Measurements from ENCODE around the gene FAM117A. TPM values are rescaled to one million over a fixed set of nuclear protein-coding genes. Genes with fewer than 3 reads are reported as not detected.

FAM117A gene
- total RNA-seq, 1 experiment from 2014 or later: 41.5 TPM

DNA sequence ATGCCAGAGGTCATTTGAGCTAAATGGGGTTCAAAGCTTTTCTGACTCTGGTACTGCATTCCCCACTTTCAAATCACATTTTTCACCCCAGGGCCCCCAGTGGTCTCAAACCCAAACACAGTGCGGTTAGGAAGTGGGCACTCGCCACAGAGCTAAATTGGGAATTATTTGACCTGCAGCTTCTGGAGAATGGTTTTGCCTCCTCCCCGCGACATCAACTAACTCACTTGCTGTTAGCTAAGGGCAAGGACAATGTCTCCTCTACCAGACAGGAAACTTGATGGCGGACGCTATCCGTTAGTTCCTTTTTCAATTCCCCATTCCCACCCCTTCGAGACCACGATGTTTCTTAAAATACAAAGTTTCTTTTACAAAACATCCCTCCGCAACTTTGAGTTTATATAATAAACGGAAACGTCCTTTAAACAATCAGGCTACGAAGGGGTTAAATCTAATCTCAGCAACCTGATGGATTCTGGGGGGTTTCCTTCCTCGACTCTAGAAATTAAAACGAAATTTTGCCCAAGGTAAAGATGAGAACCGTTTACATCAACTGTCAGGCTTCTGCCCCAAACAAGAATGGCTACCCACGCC, 24.1 kb upstream of the FAM117A start:
- Histone ChIP-seq H3K9me3 (no peaks in the 10 kb centered on the region), H3K27me3 (replicated peaks; ENCODE audit: control insufficient read depth, insufficient read depth, low read length) (no peaks in the 10 kb centered on the region), H3K4me1 (peaks cover 13% of the 10 kb centered on the region), H3K36me3 (ENCODE audit: control insufficient read depth, insufficient read depth, low read length) (peaks cover 9% of the 10 kb centered on the region), H3K4me3 (ENCODE audit: low read depth, low read length) (peak overlapping the region; percentile 78)
- no peak for TF ChIP-seq CTCF (IDR thresholded peaks at IDR 0.05; ENCODE audit: insufficient read depth in 1 of 2, low read depth in 1 of 2, low read length in 1 of 2, severe bottlenecking in 1 of 2, unreplicated experiment in 1 of 2)
- no peak for DNase-seq
- Mint-ChIP-seq H3K27me3 (ENCODE audit: insufficient read depth, unreplicated experiment) (peaks cover 8% of the 10 kb centered on the region), H3K27ac (ENCODE audit: unreplicated experiment) (peak overlapping the region; percentile 96), H3K4me1 (ENCODE audit: low read depth, unreplicated experiment) (peaks cover 21% of the 10 kb centered on the region), H3K4me3 (ENCODE audit: unreplicated experiment) (peak overlapping the region; percentile 90), H3K36me3 (ENCODE audit: insufficient read depth, unreplicated experiment) (peaks cover 49% of the 10 kb centered on the region), H3K9me3 (ENCODE audit: unreplicated experiment) (no peaks in the 10 kb centered on the region)
- intact Hi-C loops (cut with micrococcal nuclease; ENCODE audit: unreplicated experiment): loop anchor here (1.0 kb wide), 2 partner anchors 24 to 80 kb away; partner anchors contain the start of gene FAM117A
- ChIA-PET POLR2A (interaction anchor here (0.5 to 2.2 kb wide), 23 partner anchors 10 to 970 kb away, joined by 3 to 88 read pairs (median 4); partner anchors contain the start of genes FAM117A, LUC7L3, PHB1 and SLC35B1), CTCF (interaction anchor here (0.6 to 1.1 kb wide), 8 partner anchors 10 to 306 kb away, joined by 3 to 9 read pairs (median 4); partner anchors contain the start of genes FAM117A and SLC35B1)
- no TSS peak for BruUV-seq (replicated peaks)

- ChIA-PET CTCF (interaction anchor here (2.6 kb wide), 1 partner anchor 20 kb away, joined by 9 read pairs; the partner anchor contains the start of gene FAM117A), POLR2A (no interaction called here)
- Histone ChIP-seq H3K4me1 (peaks cover 9% of the 10 kb centered on the region), H3K36me3 (ENCODE audit: control insufficient read depth, insufficient read depth, low read length) (no peaks in the 10 kb centered on the region), H3K9me3 (no peaks in the 10 kb centered on the region), H3K27me3 (replicated peaks; ENCODE audit: control insufficient read depth, insufficient read depth, low read length) (no peaks in the 10 kb centered on the region), H3K4me3 (ENCODE audit: low read depth, low read length) (no peak overlapping the region)
- peaks cover 14% of the 10 kb centered on the region for H3K4me1 Mint-ChIP-seq (ENCODE audit: low read depth, unreplicated experiment)
- DNase-seq: no peak
- no TSS peak for BruUV-seq (replicated peaks)
- TF ChIP-seq CTCF (IDR thresholded peaks at IDR 0.05; ENCODE audit: insufficient read depth in 1 of 2, low read depth in 1 of 2, low read length in 1 of 2, severe bottlenecking in 1 of 2, unreplicated experiment in 1 of 2): no peak
- H3K27ac Mint-ChIP-seq (ENCODE audit: unreplicated experiment): no peak overlapping the region
- H3K4me3 Mint-ChIP-seq (ENCODE audit: unreplicated experiment): no peak overlapping the region
- intact Hi-C loops (cut with micrococcal nuclease; ENCODE audit: unreplicated experiment): no loop called here
- H3K9me3 Mint-ChIP-seq (ENCODE audit: unreplicated experiment): no peaks in the 10 kb centered on the region
- H3K36me3 Mint-ChIP-seq (ENCODE audit: insufficient read depth, unreplicated experiment): peaks cover 16% of the 10 kb centered on the region
- H3K27me3 Mint-ChIP-seq (ENCODE audit: insufficient read depth, unreplicated experiment): peaks cover 18% of the 10 kb centered on the region
Measured at GRCh38 chr17:49784636-49785035, 20.7 kb upstream of the FAM117A start.

DNA sequence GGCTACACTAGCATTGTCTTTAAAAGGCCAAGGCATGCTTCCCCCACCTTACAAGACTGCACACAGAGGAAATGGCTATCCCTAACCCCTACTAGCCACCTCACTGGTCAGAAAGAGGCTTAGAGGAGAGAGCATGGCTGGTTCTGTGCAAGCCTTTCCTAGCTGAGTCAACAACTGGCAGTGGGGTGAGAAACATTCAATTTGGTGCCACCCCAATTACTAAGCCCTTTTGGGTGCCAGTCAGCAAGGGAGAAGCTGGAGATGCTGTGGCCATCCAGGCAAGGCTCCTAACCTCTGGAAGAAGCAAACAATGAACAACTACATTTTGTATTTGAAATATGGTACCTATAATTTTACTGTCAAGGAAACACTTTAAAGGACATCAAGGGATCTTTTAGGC, 19.9 kb upstream of the FAM117A start:
- Mint-ChIP-seq H3K36me3 (ENCODE audit: insufficient read depth, unreplicated experiment) (peaks cover 8% of the 10 kb centered on the region), H3K4me1 (ENCODE audit: low read depth, unreplicated experiment) (peaks cover 10% of the 10 kb centered on the region), H3K27ac (ENCODE audit: unreplicated experiment) (no peak overlapping the region), H3K9me3 (ENCODE audit: unreplicated experiment) (no peaks in the 10 kb centered on the region), H3K27me3 (ENCODE audit: insufficient read depth, unreplicated experiment) (peaks cover 18% of the 10 kb centered on the region), H3K4me3 (ENCODE audit: unreplicated experiment) (no peak overlapping the region)
- no peaks in the 10 kb centered on the region for H3K36me3 ChIP-seq (ENCODE audit: control insufficient read depth, insufficient read depth, low read length)
- ChIA-PET CTCF (interaction anchor here (2.6 kb wide), 1 partner anchor 20 kb away, joined by 9 read pairs; the partner anchor contains the start of gene FAM117A), POLR2A (no interaction called here)
- no peak for TF ChIP-seq CTCF (IDR thresholded peaks at IDR 0.05; ENCODE audit: insufficient read depth in 1 of 2, low read depth in 1 of 2, low read length in 1 of 2, severe bottlenecking in 1 of 2, unreplicated experiment in 1 of 2)
- H3K4me1 ChIP-seq: peaks cover 6% of the 10 kb centered on the region; the same call in 1 of the 2 replicates
- no TSS peak for BruUV-seq (replicated peaks)
- H3K27me3 ChIP-seq (replicated peaks; ENCODE audit: control insufficient read depth, insufficient read depth, low read length): no peaks in the 10 kb centered on the region
- DNase-seq: no peak
- intact Hi-C loops (cut with micrococcal nuclease; ENCODE audit: unreplicated experiment): no loop called here
- H3K4me3 ChIP-seq (ENCODE audit: low read depth, low read length): no peak overlapping the region
- no peaks in the 10 kb centered on the region for H3K9me3 ChIP-seq

All from Caco-2 (cell line).